HepG2 (cell line): ENCODE results near the gene TMEM39A. TPM values are rescaled to one million over a fixed set of nuclear protein-coding genes. Genes with fewer than 3 reads are reported as not detected.

Experiments
- ATAC-seq: fragments of 200-7000 bp; cut with Tn5 transposase; 3 replicates; pipeline ENCODE4 v1.9.1; 2020; ENCODE audit warnings: mild to moderate bottlenecking, moderate library complexity
- BruUV-seq: library from RNA; stranded (reverse); fragments of 400-500 nt; replicated peaks from 2 replicates; lab custom pipeline; 2021; lab: Mats Ljungman, UMichigan
- CTCF ChIA-PET: fragments of 300-600 bp; formaldehyde crosslinking; extraction: SDS; loops from one replicate; lab custom pipeline; 2021; ENCODE audit warnings: low total read pairs, inconsistent platforms, low intra/inter-chr PET ratio; lab: Yijun Ruan, JAX
- POLR2A ChIA-PET: fragments of 350-600 bp; sonication (Branson Sonifier 250); formaldehyde crosslinking; loops from one replicate; lab custom pipeline; 2020; ENCODE audit warnings: antibody characterized with exemption, inconsistent platforms; lab: Yijun Ruan, JAX
- DNase-seq: peaks from one replicate; pipeline ENCODE4 v3.0.0-alpha.2; 2015; ENCODE audit warnings: low spot score
- FAIRE-seq: peaks from 3 replicates; lab custom pipeline; 2011; peaks lifted over from hg19 to GRCh38; lab: Jason Lieb, UNC
- H2AFZ ChIP-seq: one replicate; pipeline ENCODE4 v1.6.1; 2011; ENCODE audit warnings: low read length, inconsistent platforms
- H3K27ac ChIP-seq: fragments of 300-600 bp; 3 replicates; pipeline ENCODE4 v1.8.0; 2011; ENCODE audit warnings: mixed run types, mild to moderate bottlenecking, mixed read lengths, low read length, inconsistent platforms; ENCODE audit not compliant: insufficient read depth; ENCODE audit errors: extremely low read length
- H3K27me3 ChIP-seq, 2 experiments: fragments of 200-600 bp in 1 of 2; 2 replicates in 1 of 2; 3 replicates in 1 of 2; pipeline versions ENCODE4 v1.6.0 to v1.8.0; 2011; ENCODE audit warnings: low read length in 2 of 2, mild to moderate bottlenecking in 2 of 2, moderate library complexity in 2 of 2, inconsistent platforms in 1 of 2; ENCODE audit not compliant: insufficient read depth in 2 of 2, control insufficient read depth in 1 of 2
- H3K36me3 ChIP-seq, 2 experiments: fragments of 200-600 bp in 1 of 2; replicated peaks in 1 of 2; 2 replicates in 1 of 2; 3 replicates in 1 of 2; pipeline versions ENCODE4 v1.5.1 to v1.8.0; 2011; ENCODE audit warnings: low read length in 2 of 2, inconsistent platforms in 1 of 2; ENCODE audit not compliant: insufficient read depth in 2 of 2, control insufficient read depth in 1 of 2
- H3K4me1 ChIP-seq: 2 replicates; pipeline ENCODE4 v1.5.1; 2012; ENCODE audit warnings: low read length, inconsistent platforms; ENCODE audit not compliant: insufficient read depth
- H3K4me2 ChIP-seq: 2 replicates; pipeline ENCODE4 v1.6.0; 2011; ENCODE audit warnings: low read depth, low read length, inconsistent platforms
- H3K4me3 ChIP-seq, 3 experiments: fragments of 200-600 bp in 1 of 3; sonication (generic), shearing (Covaris generic) in 1 of 3; replicated peaks in 1 of 3; 2 replicates each; pipeline ENCODE4 v1.5.1; 2011 to 2016; ENCODE audit warnings: low read length in 3 of 3, inconsistent platforms in 2 of 3, low read depth in 2 of 3, mild to moderate bottlenecking in 2 of 3, control low read depth in 1 of 3, mixed read lengths in 1 of 3; ENCODE audit not compliant: insufficient read depth in 1 of 3
- H3K79me2 ChIP-seq: one replicate; pipeline ENCODE4 v1.6.1; 2011; ENCODE audit warnings: low read length, inconsistent platforms; ENCODE audit not compliant: insufficient read depth
- H3K9ac ChIP-seq: 2 replicates; pipeline ENCODE4 v1.6.0; 2011; ENCODE audit warnings: mild to moderate bottlenecking, low read depth, low read length, inconsistent platforms; ENCODE audit not compliant: insufficient read depth
- H3K9me3 ChIP-seq: 2 replicates; pipeline ENCODE4 v1.5.1; 2012; ENCODE audit warnings: mild to moderate bottlenecking, low read length
- H4K20me1 ChIP-seq: 2 replicates; pipeline ENCODE4 v1.6.0; 2011; ENCODE audit warnings: inconsistent platforms, mild to moderate bottlenecking, low read length, moderate library complexity; ENCODE audit not compliant: insufficient read depth
- ARNTL ChIP-seq: sonication (generic); formaldehyde crosslinking; IDR thresholded peaks from 2 replicates; pipeline ENCODE4 v1.4.0; 2020; ENCODE audit warnings: mild to moderate bottlenecking, missing genetic modification reagents
- CAMTA2 ChIP-seq: sonication (generic); formaldehyde crosslinking; IDR thresholded peaks from 2 replicates; pipeline ENCODE4 v1.4.0; 2020; ENCODE audit warnings: mild to moderate bottlenecking, missing genetic modification reagents, borderline replicate concordance
- CHD2 ChIP-seq: IDR thresholded peaks from 2 replicates; pipeline ENCODE4 v1.6.1; 2011; ENCODE audit warnings: low read depth, low read length, improper control_type of control experiment
- ETV5 ChIP-seq: IDR thresholded peaks from 2 replicates; pipeline ENCODE4 v1.6.1; 2018; ENCODE audit warnings: missing biosample characterization, missing genetic modification reagents, inconsistent platforms, borderline replicate concordance
- HES4 ChIP-seq: sonication (generic); formaldehyde crosslinking; IDR thresholded peaks from 2 replicates; pipeline ENCODE4 v1.9.0; 2021; ENCODE audit warnings: mild to moderate bottlenecking, missing genetic modification reagents, borderline replicate concordance
- KMT2B ChIP-seq: IDR thresholded peaks from 2 replicates; pipeline ENCODE4 v1.6.1; 2016; ENCODE audit warnings: missing genetic modification reagents, missing compliant biosample characterization
- MTF2 ChIP-seq: sonication (generic); formaldehyde crosslinking; IDR thresholded peaks from 2 replicates; pipeline ENCODE4 v1.5.0; 2020; ENCODE audit warnings: missing genetic modification reagents, borderline replicate concordance
- NFIC ChIP-seq: IDR thresholded peaks from 2 replicates; pipeline ENCODE4 v1.6.1; 2012; ENCODE audit warnings: mild to moderate bottlenecking, low read length, inconsistent platforms
- PHF5A ChIP-seq: IDR thresholded peaks from one replicate; pipeline ENCODE4 v1.6.1; 2018; ENCODE audit warnings: low read depth, missing genetic modification reagents; ENCODE audit not compliant: unreplicated experiment
- SRSF1 ChIP-seq: fragments of 200-400 bp; formaldehyde crosslinking; optimal IDR thresholded peaks from 2 replicates; pipeline ENCODE3; 2017; ENCODE audit warnings: mild to moderate bottlenecking, low read depth, low read length, moderate library complexity
- TCF7 ChIP-seq: sonication (generic); IDR thresholded peaks from 2 replicates; pipeline ENCODE4 v1.6.1; 2016; ENCODE audit warnings: antibody characterized with exemption, low read depth
- ZHX2 ChIP-seq, 2 experiments: sonication (generic) in 1 of 2; formaldehyde crosslinking in 1 of 2; IDR thresholded peaks; 2 replicates each; pipeline versions ENCODE4 v1.6.1 to v1.9.0; 2014 to 2022; ENCODE audit warnings: antibody characterized with exemption in 1 of 2, borderline replicate concordance in 1 of 2, inconsistent platforms in 1 of 2, low read depth in 1 of 2, missing genetic modification reagents in 1 of 2
- ZSCAN20 ChIP-seq: sonication (generic); formaldehyde crosslinking; IDR thresholded peaks from 2 replicates; pipeline ENCODE4 v1.4.0; 2020; ENCODE audit warnings: missing genetic modification reagents, mild to moderate bottlenecking, borderline replicate concordance
- WGBS: methylation state at CpG from one replicate; pipeline ENCODE4 v1.1.6; 2017; ENCODE audit warnings: low lambda C conversion rate; 5-methylcytosine and 5-hydroxymethylcytosine counted together
- in situ Hi-C: cut with HindIII; loops from 2 replicates; pipeline ENCODE4 v1.10.0; 2017; ENCODE audit warnings: low pct_unique_long_range_greater_than_20kb; ENCODE audit not compliant: extremely low pct_ligation_motif_present
- intact Hi-C: fragments of 100-400 bp; cut with micrococcal nuclease; formaldehyde crosslinking; loops from one replicate; pipeline ENCODE4 v1.10.0; 2022; ENCODE audit not compliant: unreplicated experiment
- polyA plus RNA-seq, 8 experiments: library from polyadenylated mRNA; depleted of rRNA in 3 of 8; stranded (reverse) in 7 of 8; unstranded in 1 of 8; fragments of >200 nt; fragmentation: Illumina TruSeq in 4 of 8; extraction: Trizol in 4 of 8; gene quantifications; 2 replicates each; pipeline versions ENCODE4 v1.2.1 to v1.2.3, GENCODE V29; 2011 to 2016; ENCODE audit warnings: low read depth in 4 of 8, missing spikeins in 1 of 8, mixed read lengths in 1 of 8; ENCODE audit not compliant: insufficient read depth in 1 of 8
- total RNA-seq, 5 experiments: library from RNA; depleted of rRNA; stranded (reverse); fragments of >200 nt; fragmentation: Illumina TruSeq; extraction: Trizol; gene quantifications; 2 replicates each; pipeline ENCODE4 v1.2.3, GENCODE V29; 2016; ENCODE audit warnings: low read depth in 1 of 5
- TF ChIP-seq, protein P1 (sequence below): sonication (generic); formaldehyde crosslinking; conservative IDR thresholded peaks from 2 replicates; pipeline ENCODE4 v1.8.0; 2022; ENCODE audit warnings: mild to moderate bottlenecking, moderate library complexity, missing genetic modification reagents

The TMEM39A gene
- total and polyA plus RNA-seq, 2 of the 13 experiments (the other 11 are each of a cell fraction or from before 2014, with no cell fraction given), result 55.8 to 64.9 TPM

- CTCF ChIA-PET, result no interaction called here
- H3K4me2 ChIP-seq, result no peak overlapping the region
- peaks cover 14% of the 10 kb centered on the region for H3K4me1 ChIP-seq
- 75% methylated on average over 2 of the region's 2 CpGs for WGBS
- POLR2A ChIA-PET, result interaction anchor here (1.0 to 2.1 kb wide), 2 partner anchors 26 to 31 kb away, joined by 3 to 10 read pairs; partner anchors contain the start of genes POGLUT1 and TMEM39A
- in situ Hi-C loops (no loop called here), intact Hi-C loops (no loop called here)
- H3K36me3 ChIP-seq, result peaks cover 0 to 7% of the 10 kb centered on the region in 2 experiments; a peak in 1 of 5 replicates
- no peak for FAIRE-seq
- no peak overlapping the region for H3K27ac ChIP-seq
- H2AFZ ChIP-seq, result no peak overlapping the region
- no peak overlapping the region for H3K4me3 ChIP-seq
- H3K9me3 ChIP-seq, result no peaks in the 10 kb centered on the region
- BruUV-seq, result no TSS peak
- no peak overlapping the region for H3K9ac ChIP-seq
- no peak for TF ChIP-seq CHD2
- no peak for TF ChIP-seq TCF7
- TF ChIP-seq ARNTL (CRISPR knock-in tag), result no peak
- TF ChIP-seq PHF5A, result no peak
- TF ChIP-seq MTF2 (CRISPR knock-in tag), result no peak
- TF ChIP-seq NFIC, result no peak
- TF ChIP-seq ZSCAN20 (CRISPR knock-in tag), result no peak
- TF ChIP-seq HES4, result no peak
- no peak for TF ChIP-seq ZHX2 (IDR thresholded peaks at IDR 0.05; ENCODE audit: low read depth)
- TF ChIP-seq ZHX2 (CRISPR knock-in tag; IDR thresholded peaks at IDR 0.05; ENCODE audit: borderline replicate concordance), result no peak
- no peak for TF ChIP-seq SRSF1
- TF ChIP-seq, protein P1, sequence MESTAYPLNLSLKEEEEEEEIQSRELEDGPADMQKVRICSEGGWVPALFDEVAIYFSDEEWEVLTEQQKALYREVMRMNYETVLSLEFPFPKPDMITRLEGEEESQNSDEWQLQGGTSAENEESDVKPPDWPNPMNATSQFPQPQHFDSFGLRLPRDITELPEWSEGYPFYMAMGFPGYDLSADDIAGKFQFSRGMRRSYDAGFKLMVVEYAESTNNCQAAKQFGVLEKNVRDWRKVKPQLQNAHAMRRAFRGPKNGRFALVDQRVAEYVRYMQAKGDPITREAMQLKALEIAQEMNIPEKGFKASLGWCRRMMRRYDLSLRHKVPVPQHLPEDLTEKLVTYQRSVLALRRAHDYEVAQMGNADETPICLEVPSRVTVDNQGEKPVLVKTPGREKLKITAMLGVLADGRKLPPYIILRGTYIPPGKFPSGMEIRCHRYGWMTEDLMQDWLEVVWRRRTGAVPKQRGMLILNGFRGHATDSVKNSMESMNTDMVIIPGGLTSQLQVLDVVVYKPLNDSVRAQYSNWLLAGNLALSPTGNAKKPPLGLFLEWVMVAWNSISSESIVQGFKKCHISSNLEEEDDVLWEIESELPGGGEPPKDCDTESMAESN (CRISPR knock-in tag), result no peak
- no peak for TF ChIP-seq KMT2B
- no peak for TF ChIP-seq ETV5 (CRISPR knock-in tag)
- no peak for TF ChIP-seq CAMTA2 (CRISPR knock-in tag)
- TF ChIP-seq, all 625 proteins: peak for 0
- Histone ChIP-seq H4K20me1 (no peaks in the 10 kb centered on the region), H3K27me3 (no peaks in the 10 kb centered on the region; a peak in 1 of 5 replicates), H3K79me2 (peaks cover 19% of the 10 kb centered on the region)
- no peak for ATAC-seq
- no peak for DNase-seq
Observed at GRCh38 chr3:119494597-119494996, 31.2 kb upstream of the TMEM39A start.
